Activated T-cell treated with anti-CD3 and anti-CD28 coated beads, Interleukin-2, amount 50 U/mL, for 48 hours (primary cell): ENCODE measurements around the gene DMBX1.
A peak's percentile ranks its signal among the peaks of the same experiment; 100 is the strongest.

Experiments
- DNase-seq, 2 experiments: peaks; one replicate each; pipeline ENCODE4 v3.0.0-alpha.2; 2020

Gene DMBX1

GRCh38 chr1:46489638-46490405 is at the start of gene DMBX1:
Gene DMBX1 (plus strand): TSS chr1:46489836. CDS start chr1:46507011, 17,175 bp downstream.
- DNase-seq = peak; percentile 57 to 71

GRCh38 chr1:46440478-46440877 is 49.2 kb upstream of the DMBX1 start:
- no peak for DNase-seq

GRCh38 chr1:46442317-46443161 is 47.1 kb upstream of the DMBX1 start:
- DNase-seq = peak; percentile 88 to 90

- DNase-seq = no peak
Measured at GRCh38 chr1:46444466-46444865, 45.2 kb upstream of the DMBX1 start.

- no peak for DNase-seq
Measured at GRCh38 chr1:46445773-46446256, 43.8 kb upstream of the DMBX1 start.

- DNase-seq = peak; percentile 88 to 89
Measured at GRCh38 chr1:46446646-46447498, 42.8 kb upstream of the DMBX1 start.

- no peak for DNase-seq
Measured at GRCh38 chr1:46447499-46448108, 42.0 kb upstream of the DMBX1 start.

- no peak for DNase-seq
Measured at GRCh38 chr1:46448109-46448911, 41.3 kb upstream of the DMBX1 start.

GRCh38 chr1:46449223-46450159 is 40.1 kb upstream of the DMBX1 start:
- DNase-seq = no peak

- no peak for DNase-seq
Measured at GRCh38 chr1:46450160-46450517, 39.5 kb upstream of the DMBX1 start.

GRCh38 chr1:46451948-46452930 is 37.4 kb upstream of the DMBX1 start:
- DNase-seq = no peak

- DNase-seq = no peak
Measured at GRCh38 chr1:46452931-46453325, 36.7 kb upstream of the DMBX1 start.

- no peak for DNase-seq
Measured at GRCh38 chr1:46453449-46453848, 36.2 kb upstream of the DMBX1 start.

GRCh38 chr1:46455951-46456350 is 33.7 kb upstream of the DMBX1 start:
- DNase-seq = no peak

- no peak for DNase-seq
Measured at GRCh38 chr1:46456411-46456963, 33.1 kb upstream of the DMBX1 start.

- DNase-seq = no peak
Measured at GRCh38 chr1:46457178-46457577, 32.5 kb upstream of the DMBX1 start.

- no peak for DNase-seq
Measured at GRCh38 chr1:46458190-46458589, 31.4 kb upstream of the DMBX1 start.

- no peak for DNase-seq
Measured at GRCh38 chr1:46458846-46459245, 30.8 kb upstream of the DMBX1 start.

- DNase-seq = no peak
Measured at GRCh38 chr1:46459315-46459714, 30.3 kb upstream of the DMBX1 start.
